GM20431 (cell line): ENCODE measurements around the gene GTPBP2.
"Not testable (repeated sequence)": the region's sequence is repeated elsewhere in the genome, so short reads cannot be mapped to it uniquely, and the experiment has no call there.

Experiments
- in situ Hi-C: fragments of 300-500 bp; cut with MseI, MboI; formaldehyde crosslinking; loops from one replicate; pipeline ENCODE4 v1.15.0; 2020; ENCODE audit warnings: low sequenced_read_pairs; ENCODE audit not compliant: unreplicated experiment

Gene GTPBP2

GRCh38 chr6:43625393-43625992 lies 3.6 kb downstream of the GTPBP2 start:
- in situ Hi-C loops, result no loop called here

- in situ Hi-C loops, result no loop called here
Observed at GRCh38 chr6:43624786-43625288, 4.2 kb downstream of the GTPBP2 start.

GRCh38 chr6:43623880-43624785 lies 4.9 kb downstream of the GTPBP2 start:
- in situ Hi-C loops, result no loop called here

- in situ Hi-C loops, result no loop called here
Observed at GRCh38 chr6:43622541-43622940, 6.5 kb downstream of the GTPBP2 start.

- in situ Hi-C loops, result no loop called here
Observed at GRCh38 chr6:43621836-43622180, 7.3 kb downstream of the GTPBP2 start.

GRCh38 chr6:43621078-43621835 lies 7.8 kb downstream of the GTPBP2 start:
- in situ Hi-C loops, result no loop called here

- in situ Hi-C loops, result no loop called here
Observed at GRCh38 chr6:43616725-43617472, 12.2 kb downstream of the GTPBP2 start.

- in situ Hi-C loops, result no loop called here
Observed at GRCh38 chr6:43614396-43614730, 14.7 kb downstream of the GTPBP2 start.

GRCh38 chr6:43613721-43614395 lies 15.2 kb downstream of the GTPBP2 start:
- in situ Hi-C loops, result no loop called here

- in situ Hi-C loops, result no loop called here
Observed at GRCh38 chr6:43610431-43610830, 18.6 kb downstream of the GTPBP2 start.

- in situ Hi-C loops, result no loop called here
Observed at GRCh38 chr6:43609402-43609801, 19.7 kb downstream of the GTPBP2 start.

- in situ Hi-C loops, result no loop called here
Observed at GRCh38 chr6:43608807-43609206, 20.3 kb downstream of the GTPBP2 start.

GRCh38 chr6:43608310-43608763 lies 20.7 kb downstream of the GTPBP2 start:
- in situ Hi-C loops, result no loop called here

GRCh38 chr6:43606019-43606418 lies 23.0 kb downstream of the GTPBP2 start:
- in situ Hi-C loops, result no loop called here

GRCh38 chr6:43604174-43604573 lies 24.9 kb downstream of the GTPBP2 start:
- in situ Hi-C loops, result no loop called here

GRCh38 chr6:43600595-43600994 lies 28.5 kb downstream of the GTPBP2 start:
- in situ Hi-C loops, result no loop called here

GRCh38 chr6:43593938-43594337 lies 35.1 kb downstream of the GTPBP2 start:
- in situ Hi-C loops, result no loop called here

GRCh38 chr6:43589564-43589963 lies 39.5 kb downstream of the GTPBP2 start:
- in situ Hi-C loops, result not testable (repeated sequence)

GRCh38 chr6:43588194-43588593 lies 40.9 kb downstream of the GTPBP2 start:
- in situ Hi-C loops, result no loop called here
